Tibial artery (tissue), 4 donors: Measurements from ENCODE around the gene LCOR.

Source experiments
- DNase-seq, 2 donors: peaks; one replicate each; pipeline ENCODE4 v3.0.0-alpha.2; 2019
- H3K27ac ChIP-seq, 2 donors: fragments of 200-600 bp; sonication (generic) in 1 of 2; 1 replicate in 1 of 2; 2 replicates in 1 of 2; pipeline ENCODE4 v1.5.1; 2018 to 2019; ENCODE audit warnings: mild to moderate bottlenecking in 1 of 2
- H3K27me3 ChIP-seq, 2 donors: fragments of 200-600 bp; sonication (generic) in 1 of 2; one replicate each; pipeline versions ENCODE4 v1.5.1 to v1.6.0; 2016 to 2019
- H3K36me3 ChIP-seq, 3 donors: fragments of 200-600 bp; sonication (generic) in 2 of 3; one replicate each; pipeline ENCODE4 v1.5.1; 2016 to 2019; ENCODE audit warnings: mild to moderate bottlenecking in 2 of 3
- H3K4me1 ChIP-seq, 4 donors: fragments of 200-600 bp; sonication (generic) in 2 of 4; 1 replicate in 3 of 4; 2 replicates in 1 of 4; pipeline ENCODE4 v1.5.1; 2016 to 2019
- H3K4me3 ChIP-seq, 2 donors: fragments of 200-600 bp; sonication (generic) in 1 of 2; 1 replicate in 1 of 2; 2 replicates in 1 of 2; pipeline ENCODE4 v1.5.1; 2018 to 2019; ENCODE audit warnings: mild to moderate bottlenecking in 2 of 2
- H3K9me3 ChIP-seq, 3 donors: fragments of 200-600 bp; sonication (generic) in 1 of 3; one replicate each; pipeline ENCODE4 v1.5.1; 2016 to 2019
- intact Hi-C: fragments of 100-400 bp; cut with DNase I; formaldehyde crosslinking; loops from one replicate; pipeline ENCODE4 v1.15.0; 2023; ENCODE audit warnings: low total_unique reads
- TF ChIP-seq, protein P1 (sequence below), 2 experiments: fragments of 200-600 bp in 1 of 2; fragments of 450-650 bp in 1 of 2; IDR thresholded peaks; one replicate each; pipeline ENCODE4 v1.5.1; 2017 to 2019; ENCODE audit warnings: antibody characterized with exemption in 2 of 2, mild to moderate bottlenecking in 1 of 2, moderate library complexity in 1 of 2

LCOR gene

DNA sequence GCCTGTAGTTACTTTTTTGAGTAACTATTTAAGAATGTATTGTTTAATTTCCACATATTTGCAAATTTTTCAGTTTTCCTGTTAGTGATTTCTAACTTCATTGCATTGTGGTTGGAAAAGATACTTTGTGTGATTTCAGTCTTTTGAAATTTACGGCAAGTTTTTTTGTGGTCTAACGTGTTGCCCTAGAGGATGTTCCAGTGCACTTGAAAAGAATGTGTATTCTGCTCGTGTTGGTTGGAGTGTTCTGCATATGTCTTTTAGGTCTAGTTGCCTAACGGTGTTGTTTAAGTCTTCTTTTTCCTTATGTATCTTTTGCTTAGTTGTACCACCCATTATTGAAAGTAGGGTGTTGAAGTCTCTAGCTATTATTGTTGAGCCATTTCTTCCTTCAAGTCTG is 59.7 kb downstream of the LCOR start:
- Histone ChIP-seq H3K4me3 (no peak overlapping the region), H3K4me1 (peaks cover 0 to 5% (median 0%) of the 10 kb centered on the region in 4 donors), H3K36me3 (peaks cover 0 to 13% (median 0%) of the 10 kb centered on the region in 3 donors), H3K27me3 (no peaks in the 10 kb centered on the region), H3K27ac (no peak overlapping the region), H3K9me3 (no peaks in the 10 kb centered on the region)
- DNase-seq = no peak
- TF ChIP-seq, protein P1, sequence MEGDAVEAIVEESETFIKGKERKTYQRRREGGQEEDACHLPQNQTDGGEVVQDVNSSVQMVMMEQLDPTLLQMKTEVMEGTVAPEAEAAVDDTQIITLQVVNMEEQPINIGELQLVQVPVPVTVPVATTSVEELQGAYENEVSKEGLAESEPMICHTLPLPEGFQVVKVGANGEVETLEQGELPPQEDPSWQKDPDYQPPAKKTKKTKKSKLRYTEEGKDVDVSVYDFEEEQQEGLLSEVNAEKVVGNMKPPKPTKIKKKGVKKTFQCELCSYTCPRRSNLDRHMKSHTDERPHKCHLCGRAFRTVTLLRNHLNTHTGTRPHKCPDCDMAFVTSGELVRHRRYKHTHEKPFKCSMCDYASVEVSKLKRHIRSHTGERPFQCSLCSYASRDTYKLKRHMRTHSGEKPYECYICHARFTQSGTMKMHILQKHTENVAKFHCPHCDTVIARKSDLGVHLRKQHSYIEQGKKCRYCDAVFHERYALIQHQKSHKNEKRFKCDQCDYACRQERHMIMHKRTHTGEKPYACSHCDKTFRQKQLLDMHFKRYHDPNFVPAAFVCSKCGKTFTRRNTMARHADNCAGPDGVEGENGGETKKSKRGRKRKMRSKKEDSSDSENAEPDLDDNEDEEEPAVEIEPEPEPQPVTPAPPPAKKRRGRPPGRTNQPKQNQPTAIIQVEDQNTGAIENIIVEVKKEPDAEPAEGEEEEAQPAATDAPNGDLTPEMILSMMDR (IDR thresholded peaks at IDR 0.05) = no peak
- intact Hi-C loops = no loop called here

GRCh38 chr10:96895662-96896424 is 63.7 kb downstream of the LCOR start:
- TF ChIP-seq, protein P1 (IDR thresholded peaks at IDR 0.05) = no peak

DNA sequence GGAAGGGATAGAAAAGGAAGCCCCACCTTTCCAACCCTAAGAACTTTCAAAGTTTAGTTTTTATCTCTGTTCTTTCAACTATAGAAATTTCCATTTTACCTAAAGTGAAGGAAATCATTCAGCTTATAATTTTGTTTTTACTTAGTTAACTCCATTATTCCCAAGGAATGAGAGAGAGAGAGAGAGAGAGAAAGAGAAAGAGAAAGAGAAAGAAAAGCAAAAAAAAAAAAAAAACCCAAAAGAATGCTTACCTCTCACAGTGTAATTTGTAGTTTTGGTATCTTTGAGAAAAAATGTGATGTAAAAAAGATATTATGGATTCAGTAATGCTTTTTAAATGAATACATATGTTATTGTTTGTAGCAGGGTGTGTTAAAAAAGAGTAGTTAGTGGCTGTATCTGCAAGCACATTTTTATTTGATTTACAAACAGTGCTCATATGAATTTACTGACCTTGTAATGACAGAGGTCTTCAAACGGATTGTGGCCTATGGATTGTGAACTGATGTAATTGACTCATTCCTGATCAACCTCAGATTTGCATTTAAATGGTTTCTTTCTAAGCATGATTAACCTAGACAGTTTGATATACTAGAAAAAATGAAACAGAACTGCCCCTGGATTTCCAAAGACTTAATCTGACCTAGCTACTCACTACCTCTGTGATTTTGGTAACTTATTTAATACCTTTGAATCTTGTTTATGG is 64.9 kb downstream of the LCOR start:
- peaks cover 0 to 26% (median 0%) of the 10 kb centered on the region in 4 donors for H3K4me1 ChIP-seq
- H3K4me3 ChIP-seq = no peak overlapping the region
- no peak for DNase-seq
- intact Hi-C loops = no loop called here
- no peaks in the 10 kb centered on the region for H3K27me3 ChIP-seq
- H3K27ac ChIP-seq = no peak overlapping the region
- H3K9me3 ChIP-seq = no peaks in the 10 kb centered on the region
- H3K36me3 ChIP-seq = peaks cover 0 to 4% (median 0%) of the 10 kb centered on the region in 3 donors
- TF ChIP-seq, protein P1 (IDR thresholded peaks at IDR 0.05) = no peak

More at GRCh38 chr10:96895662-96896424, 63.7 kb downstream of the LCOR start:
- DNase-seq = no peak
- H3K9me3 ChIP-seq = no peaks in the 10 kb centered on the region
- intact Hi-C loops = no loop called here
- H3K4me1 ChIP-seq = peaks cover 0 to 26% (median 0%) of the 10 kb centered on the region in 4 donors
- H3K27me3 ChIP-seq = no peaks in the 10 kb centered on the region
- no peak overlapping the region for H3K4me3 ChIP-seq
- no peak overlapping the region for H3K27ac ChIP-seq
- peaks cover 0 to 4% (median 0%) of the 10 kb centered on the region in 3 donors for H3K36me3 ChIP-seq

- no peak for DNase-seq
- Histone ChIP-seq H3K27ac (no peak overlapping the region), H3K27me3 (no peaks in the 10 kb centered on the region), H3K36me3 (no peaks in the 10 kb centered on the region), H3K9me3 (no peaks in the 10 kb centered on the region), H3K4me3 (no peak overlapping the region), H3K4me1 (peaks cover 0 to 29% (median 0%) of the 10 kb centered on the region in 4 donors)
- intact Hi-C loops = no loop called here
- TF ChIP-seq, protein P1 (IDR thresholded peaks at IDR 0.05) = no peak
These were observed 70.0 kb downstream of the LCOR start for GRCh38 chr10:96902117-96902516.

DNA sequence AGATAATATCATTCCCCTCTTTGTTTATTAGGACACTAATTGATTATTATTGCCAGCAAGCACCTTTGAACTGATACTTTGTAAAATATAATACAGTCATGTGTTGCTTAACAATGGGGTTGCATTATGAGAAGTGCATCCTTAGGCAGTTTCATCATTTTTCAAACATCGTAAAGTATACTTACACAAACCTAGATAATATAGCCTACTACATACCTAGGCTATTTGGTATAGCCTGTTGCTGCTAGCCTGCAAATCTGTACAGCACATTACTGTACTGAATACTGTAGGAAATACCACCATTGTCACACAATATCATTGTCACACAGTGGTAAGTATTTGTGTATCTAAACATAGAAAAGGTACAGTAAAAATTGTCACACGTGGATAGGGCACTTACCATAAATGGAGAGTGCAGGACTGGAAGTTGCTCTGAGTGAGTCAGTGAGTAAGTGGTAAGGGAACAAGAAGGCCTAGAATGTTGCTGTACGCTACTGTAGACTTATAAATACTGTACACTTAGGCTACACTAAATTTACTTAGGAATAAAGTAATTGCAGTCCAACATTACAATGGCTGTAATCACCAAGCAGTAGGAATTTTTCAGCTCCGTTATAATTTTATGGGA is 70.7 kb downstream of the LCOR start:
- H3K36me3 ChIP-seq = no peaks in the 10 kb centered on the region
- peaks cover 0 to 25% (median 0%) of the 10 kb centered on the region in 4 donors for H3K4me1 ChIP-seq
- H3K9me3 ChIP-seq = no peaks in the 10 kb centered on the region
- no peak for DNase-seq
- intact Hi-C loops = no loop called here
- TF ChIP-seq, protein P1 (IDR thresholded peaks at IDR 0.05) = no peak
- no peak overlapping the region for H3K4me3 ChIP-seq
- no peaks in the 10 kb centered on the region for H3K27me3 ChIP-seq
- H3K27ac ChIP-seq = no peak overlapping the region
